AG04449 (cell line): ENCODE results near the gene TBC1D10B.
"Not testable (repeated sequence)": the region's sequence is repeated elsewhere in the genome, so short reads cannot be mapped to it uniquely, and the experiment has no call there.

Experiments used
- CTCF ChIA-PET: fragments of 350-600 bp; formaldehyde crosslinking; extraction: SDS; loops from one replicate; lab custom pipeline; 2021; ENCODE audit warnings: antibody characterized with exemption; lab: Yijun Ruan, JAX
- POLR2A ChIA-PET: fragments of 400-600, 350-600 bp; formaldehyde crosslinking; extraction: SDS; loops from one replicate; lab custom pipeline; 2020; ENCODE audit warnings: antibody characterized with exemption, inconsistent platforms; lab: Yijun Ruan, JAX
- DNase-seq: peaks from one replicate; pipeline ENCODE4 v3.0.0-alpha.2; 2010; ENCODE audit warnings: low read depth, low spot score
- H3K4me3 ChIP-seq: 2 replicates; pipeline ENCODE4 v1.5.1; 2011; ENCODE audit warnings: low read depth, mild to moderate bottlenecking, control low read depth, low read length
- CTCF ChIP-seq: IDR thresholded peaks from one replicate; pipeline ENCODE4 v1.5.1; 2011; ENCODE audit warnings: mild to moderate bottlenecking, moderate library complexity, low read length, control low read depth, inconsistent platforms; ENCODE audit not compliant: insufficient read depth; ENCODE audit errors: missing control alignments

Gene TBC1D10B

GRCh38 chr16:30397776-30398660, 27.7 kb upstream of the TBC1D10B start:
- ChIA-PET POLR2A (interaction anchor here (3.3 kb wide), 1 partner anchor 9 kb away, joined by 11 read pairs; the partner anchor contains the start of gene ZNF771), CTCF (interaction anchor here (1.0 to 4.4 kb wide), 3 partner anchors 9 to 32 kb away, joined by 3 to 40 read pairs (median 6); partner anchors contain the start of genes DCTPP1 and ZNF771)
- no peak for DNase-seq
- no peak overlapping the region for H3K4me3 ChIP-seq
- TF ChIP-seq CTCF = no peak

- ChIA-PET POLR2A (interaction anchor here (3.3 kb wide), 1 partner anchor 10 kb away, joined by 11 read pairs; the partner anchor contains the start of gene ZNF771), CTCF (interaction anchor here (1.5 to 4.4 kb wide), 3 partner anchors 10 to 26 kb away, joined by 6 to 40 read pairs (median 7); partner anchors contain the start of genes TBC1D10B and ZNF771)
- DNase-seq = no peak
- no peak overlapping the region for H3K4me3 ChIP-seq
- no peak for TF ChIP-seq CTCF
Measured at GRCh38 chr16:30397056-30397455, 26.8 kb upstream of the TBC1D10B start.

- POLR2A ChIA-PET = interaction anchor here (3.3 kb wide), 1 partner anchor 11 kb away, joined by 11 read pairs; the partner anchor contains the start of gene ZNF771
- CTCF ChIA-PET = interaction anchor here (2.4 to 5.8 kb wide), 2 partner anchors 12 to 25 kb away, joined by 7 to 52 read pairs; partner anchors contain the start of genes TBC1D10B and ZNF771
- H3K4me3 ChIP-seq, DNase-seq: not testable (repeated sequence)
Measured at GRCh38 chr16:30396627-30397026, 26.3 kb upstream of the TBC1D10B start.

GRCh38 chr16:30395992-30396585, 25.8 kb upstream of the TBC1D10B start:
- no peak for DNase-seq
- peak overlapping the region; percentile 77 for H3K4me3 ChIP-seq
- no peak for TF ChIP-seq CTCF
- POLR2A ChIA-PET = interaction anchor here (0.5 to 3.3 kb wide), 6 partner anchors 11 to 28 kb away, joined by 3 to 11 read pairs (median 5); partner anchors contain the start of genes TBC1D10B and ZNF771
- CTCF ChIA-PET = interaction anchor here (1.0 to 5.8 kb wide), 5 partner anchors 13 to 263 kb away, joined by 4 to 52 read pairs (median 6); partner anchors contain the start of genes TBC1D10B and ZNF771

GRCh38 chr16:30395155-30395991, 25.1 kb upstream of the TBC1D10B start, which contains the start of gene ZNF48:
Gene ZNF48 (plus strand): TSS chr16:30395420. CDS start chr16:30395795, 375 bp downstream.
- peak within 1 kb of the TSS; percentile 77 for H3K4me3 ChIP-seq
- POLR2A ChIA-PET = interaction anchor here (0.5 to 3.3 kb wide), 7 partner anchors 12 to 28 kb away, joined by 3 to 11 read pairs (median 5); partner anchors contain the start of genes TBC1D10B and ZNF771
- TF ChIP-seq CTCF = peak; percentile 24
- CTCF ChIA-PET = interaction anchor here (0.8 to 5.8 kb wide), 8 partner anchors 14 to 263 kb away, joined by 3 to 52 read pairs (median 5); partner anchors contain the start of genes CD2BP2, TBC1D10B and ZNF771
- DNase-seq = peak; percentile 21
